HFFc6 (cell line): ENCODE data around the gene TEX261. TPM values are rescaled to one million over a fixed set of nuclear protein-coding genes. Genes with fewer than 3 reads are reported as not detected.
"Not testable (repeated sequence)": the region's sequence is repeated elsewhere in the genome, so short reads cannot be mapped to it uniquely, and the experiment has no call there.

Experiments
- DNase-seq: peaks from one replicate; pipeline ENCODE4 v3.0.0-alpha.2; 2018
- H3K27ac Mint-ChIP-seq: 2 replicates; pipeline ENCODE4 v1.8.0; 2020; ENCODE audit warnings: mild to moderate bottlenecking, mixed read lengths
- H3K27me3 Mint-ChIP-seq: 2 replicates; pipeline ENCODE4 v1.8.0; 2021; ENCODE audit warnings: mild to moderate bottlenecking, moderate library complexity, mixed read lengths; ENCODE audit not compliant: insufficient read depth
- H3K36me3 Mint-ChIP-seq: 2 replicates; pipeline ENCODE4 v1.8.0; 2021; ENCODE audit warnings: low read depth, mixed read lengths
- H3K4me1 Mint-ChIP-seq: 2 replicates; pipeline ENCODE4 v1.8.0; 2020; ENCODE audit warnings: low read depth, mixed read lengths
- H3K4me3 Mint-ChIP-seq: 2 replicates; pipeline ENCODE4 v1.8.0; 2020; ENCODE audit warnings: mild to moderate bottlenecking, moderate library complexity, mixed read lengths
- H3K9me3 Mint-ChIP-seq: 2 replicates; pipeline ENCODE4 v1.8.0; 2020; ENCODE audit warnings: mild to moderate bottlenecking, mixed read lengths
- CTCF ChIP-seq: fragments of 200-600 bp; sonication (generic); IDR thresholded peaks from 2 replicates; pipeline ENCODE4 v1.5.0; 2021; ENCODE audit warnings: antibody characterized with exemption, mild to moderate bottlenecking
- total RNA-seq, 6 experiments: library from RNA; stranded (reverse); fragmentation: NEBNext Ultra II Directional; extraction: Animal tissue kit (Norgen Biotek cat#: 25700); gene quantifications; 2 replicates in 1 of 6; 3 replicates in 5 of 6; pipeline ENCODE4 v1.2.3, GENCODE V29; 2021

TEX261 gene
- total RNA-seq, 6 experiments from 2014 or later: 91.6 to 129 (median 103) TPM

- Mint-ChIP-seq H3K36me3 (no peaks in the 10 kb centered on the region), H3K27me3 (peaks cover 11% of the 10 kb centered on the region), H3K9me3 (no peaks in the 10 kb centered on the region), H3K4me1 (peaks cover 15% of the 10 kb centered on the region), H3K4me3 (no peak overlapping the region), H3K27ac (no peak overlapping the region)
- TF ChIP-seq CTCF: no peak
- DNase-seq: no peak
Observed at GRCh38 chr2:71001592-71001927, 6.9 kb upstream of the TEX261 start.

- peaks cover 15% of the 10 kb centered on the region for H3K4me1 Mint-ChIP-seq
- DNase-seq: peak; percentile 30
- TF ChIP-seq CTCF: peak; percentile 97
- peaks cover 8% of the 10 kb centered on the region for H3K27me3 Mint-ChIP-seq
- no peaks in the 10 kb centered on the region for H3K36me3 Mint-ChIP-seq
- H3K4me3 Mint-ChIP-seq: peak overlapping the region; percentile 72
- H3K27ac Mint-ChIP-seq: peak overlapping the region; percentile 52; the same call in 1 of the 2 replicates
- no peaks in the 10 kb centered on the region for H3K9me3 Mint-ChIP-seq
Observed at GRCh38 chr2:71000780-71001591, 6.3 kb upstream of the TEX261 start.

GRCh38 chr2:70999931-71000330 lies 5.3 kb upstream of the TEX261 start:
- not testable (repeated sequence) for H3K4me3 Mint-ChIP-seq, H3K27me3 Mint-ChIP-seq, H3K9me3 Mint-ChIP-seq, DNase-seq, H3K36me3 Mint-ChIP-seq, H3K27ac Mint-ChIP-seq
- H3K4me1 Mint-ChIP-seq: peaks cover 17% of the 10 kb centered on the region

GRCh38 chr2:70999362-70999761 lies 4.7 kb upstream of the TEX261 start:
- TF ChIP-seq CTCF: no peak
- H3K4me3 Mint-ChIP-seq: no peak overlapping the region
- H3K27me3 Mint-ChIP-seq: peaks cover 5% of the 10 kb centered on the region; the same call in 1 of the 2 replicates
- no peak overlapping the region for H3K27ac Mint-ChIP-seq
- peaks cover 17% of the 10 kb centered on the region for H3K4me1 Mint-ChIP-seq
- H3K36me3 Mint-ChIP-seq: no peaks in the 10 kb centered on the region
- no peak for DNase-seq
- no peaks in the 10 kb centered on the region for H3K9me3 Mint-ChIP-seq

GRCh38 chr2:70998885-70999284 lies 4.2 kb upstream of the TEX261 start:
- H3K36me3 Mint-ChIP-seq, H3K27me3 Mint-ChIP-seq, H3K27ac Mint-ChIP-seq, DNase-seq, H3K4me3 Mint-ChIP-seq, H3K9me3 Mint-ChIP-seq: not testable (repeated sequence)
- H3K4me1 Mint-ChIP-seq: peaks cover 18% of the 10 kb centered on the region

- no peaks in the 10 kb centered on the region for H3K27me3 Mint-ChIP-seq
- peak overlapping the region; percentile 86 for H3K4me3 Mint-ChIP-seq
- DNase-seq: peak; percentile 20
- peaks cover 27% of the 10 kb centered on the region for H3K4me1 Mint-ChIP-seq
- no peak for TF ChIP-seq CTCF
- no peaks in the 10 kb centered on the region for H3K9me3 Mint-ChIP-seq
- peaks cover 4% of the 10 kb centered on the region; the same call in 1 of the 2 replicates for H3K36me3 Mint-ChIP-seq
- H3K27ac Mint-ChIP-seq: no peak overlapping the region
Observed at GRCh38 chr2:70995426-70995729, 705 bp upstream of the TEX261 start.
